HL-60/S4 (cell line): ENCODE results near the gene PADI6.

Source experiments
- in situ Hi-C: fragments of 300-500 bp; cut with MboI; formaldehyde crosslinking; loops from 2 replicates; pipeline ENCODE4 v1.14.3; 2022; ENCODE audit warnings: low sequenced_read_pairs

Gene PADI6

DNA sequence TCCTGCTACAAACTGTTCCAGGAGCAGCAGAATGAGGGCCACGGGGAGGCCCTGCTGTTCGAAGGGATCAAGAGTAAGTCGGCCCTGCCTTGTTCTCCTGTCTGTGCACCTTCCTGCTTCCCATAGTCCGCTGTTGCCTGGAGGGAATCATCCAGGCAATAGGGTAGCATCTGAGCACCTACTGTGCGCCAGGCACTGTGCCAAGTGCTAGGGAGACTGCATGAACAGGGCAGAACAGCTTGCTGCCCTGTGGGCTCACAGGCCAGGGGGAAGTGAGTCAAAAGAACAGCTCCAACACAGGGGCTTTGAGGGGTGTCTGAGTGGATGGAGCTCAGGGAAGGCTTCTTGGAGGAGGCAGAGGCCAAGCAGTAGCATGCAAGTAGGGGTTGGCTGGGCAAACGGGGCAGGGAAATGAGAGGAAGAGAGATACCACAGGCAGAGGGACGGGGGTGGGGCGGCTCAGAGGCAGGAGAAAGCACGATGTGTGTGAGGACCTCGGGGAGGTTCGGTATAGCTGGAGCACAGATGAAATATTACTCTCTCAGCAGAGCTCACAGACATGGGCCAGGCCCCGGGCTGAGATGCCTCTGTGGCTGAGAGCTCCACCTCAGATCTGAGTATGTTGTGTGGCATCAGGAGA is 15.5 kb upstream of the PADI6 start:
- in situ Hi-C loops: no loop called here

DNA sequence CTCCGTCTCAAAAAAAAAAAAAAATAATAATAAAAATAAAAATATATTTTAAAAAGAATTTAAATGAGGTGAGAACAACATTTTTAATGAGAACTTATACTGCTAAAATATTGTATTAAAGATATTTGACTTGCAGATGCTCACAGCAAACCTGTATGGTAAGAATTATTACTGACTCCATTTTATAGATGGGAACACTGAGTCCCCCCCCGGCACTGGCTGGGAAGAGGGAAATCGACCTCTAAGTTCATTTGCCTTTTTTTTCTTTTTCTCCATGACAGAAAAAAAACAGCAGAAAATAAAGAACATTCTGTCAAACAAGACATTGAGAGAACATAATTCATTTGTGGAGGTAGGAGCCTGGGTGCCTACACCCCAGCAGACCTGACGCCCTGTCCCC is 13.4 kb upstream of the PADI6 start:
- in situ Hi-C loops: no loop called here

DNA sequence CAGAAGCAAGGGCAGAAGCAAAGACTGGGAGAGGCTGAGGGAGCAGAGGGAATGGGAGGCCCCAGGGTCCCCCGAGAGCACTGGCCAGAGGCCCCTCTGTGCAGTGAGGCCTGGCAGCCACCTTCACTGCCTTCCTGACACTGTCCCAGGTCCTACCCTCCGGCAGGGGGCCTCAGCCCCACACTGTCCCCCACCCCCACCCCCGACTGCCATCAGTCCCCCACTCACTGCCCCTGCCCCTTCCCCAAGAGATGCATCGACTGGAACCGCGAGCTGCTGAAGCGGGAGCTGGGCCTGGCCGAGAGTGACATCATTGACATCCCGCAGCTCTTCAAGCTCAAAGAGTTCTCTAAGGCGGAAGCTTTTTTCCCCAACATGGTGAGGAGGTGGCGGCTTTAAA is 13.0 kb upstream of the PADI6 start:
- in situ Hi-C loops: no loop called here

DNA sequence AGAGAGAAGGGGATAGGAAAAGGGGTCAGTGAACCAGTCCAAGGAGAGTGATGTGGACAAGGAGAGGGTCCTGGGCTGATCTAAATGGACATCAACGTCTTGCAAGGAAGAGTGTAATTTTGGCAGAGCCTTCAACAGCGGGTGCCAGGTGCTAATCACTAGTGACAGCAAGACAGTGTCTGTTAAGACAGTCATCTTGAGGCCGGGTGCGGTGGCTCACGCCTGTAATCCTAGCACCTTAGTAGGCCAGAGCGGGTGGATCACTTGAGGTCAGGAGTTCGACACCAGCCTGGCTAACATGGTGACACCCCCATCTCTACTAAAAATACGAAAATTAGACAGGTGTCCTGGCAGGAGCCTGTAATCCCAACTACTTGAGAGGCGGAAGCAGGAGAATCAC is 12.2 kb upstream of the PADI6 start:
- in situ Hi-C loops: no loop called here

DNA sequence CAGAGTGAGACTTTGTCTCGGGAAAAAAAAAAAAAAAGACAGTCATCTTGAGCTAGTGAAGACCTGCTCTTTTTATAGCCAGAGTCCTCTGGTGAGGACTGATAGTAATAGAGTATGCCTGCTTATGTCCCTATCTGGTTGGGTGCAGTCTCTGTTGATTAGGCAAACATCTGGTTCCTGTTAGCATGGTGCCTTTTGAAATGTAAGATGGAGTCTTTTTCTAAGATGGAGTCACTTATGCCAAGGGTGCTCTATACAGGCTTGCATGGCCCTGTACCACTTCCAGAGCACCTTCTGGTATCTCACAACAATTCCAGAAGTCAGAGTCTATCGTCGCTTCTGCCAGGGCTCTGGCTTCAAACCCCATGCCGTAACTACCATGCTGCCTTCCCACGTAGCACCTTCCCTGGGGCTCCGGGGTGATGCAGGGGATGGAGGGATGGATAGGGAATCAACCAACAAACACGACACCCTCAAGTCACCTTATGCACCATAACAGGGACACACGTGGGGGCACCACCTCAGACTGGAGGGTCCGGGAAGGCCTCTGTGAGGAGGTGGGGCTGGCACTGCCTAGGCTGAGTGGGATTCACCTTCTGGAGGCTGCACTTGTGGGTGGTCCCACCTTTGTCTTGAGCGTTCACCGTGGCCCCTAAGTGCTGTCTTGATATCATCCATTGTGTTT is 11.6 kb upstream of the PADI6 start:
- in situ Hi-C loops: no loop called here

DNA sequence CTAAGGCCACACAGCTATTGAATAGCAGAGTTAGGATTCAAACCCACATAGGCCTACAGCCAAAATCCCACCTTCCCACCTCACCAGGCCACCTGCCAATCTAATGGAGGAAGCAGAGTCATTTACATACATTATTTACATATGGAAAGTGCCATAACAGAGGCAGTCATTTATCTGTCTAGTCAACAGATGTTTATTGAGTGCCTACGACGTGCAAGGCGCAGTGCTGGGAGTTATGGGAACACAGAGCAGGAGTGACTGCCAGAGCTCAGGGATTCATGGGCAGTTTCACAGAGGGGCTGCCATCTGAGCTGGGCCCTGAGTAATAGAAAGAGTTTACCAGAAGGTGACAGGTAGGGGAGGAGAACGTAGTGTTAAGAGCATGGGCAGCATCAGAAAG is 10.3 kb upstream of the PADI6 start:
- in situ Hi-C loops: no loop called here

DNA sequence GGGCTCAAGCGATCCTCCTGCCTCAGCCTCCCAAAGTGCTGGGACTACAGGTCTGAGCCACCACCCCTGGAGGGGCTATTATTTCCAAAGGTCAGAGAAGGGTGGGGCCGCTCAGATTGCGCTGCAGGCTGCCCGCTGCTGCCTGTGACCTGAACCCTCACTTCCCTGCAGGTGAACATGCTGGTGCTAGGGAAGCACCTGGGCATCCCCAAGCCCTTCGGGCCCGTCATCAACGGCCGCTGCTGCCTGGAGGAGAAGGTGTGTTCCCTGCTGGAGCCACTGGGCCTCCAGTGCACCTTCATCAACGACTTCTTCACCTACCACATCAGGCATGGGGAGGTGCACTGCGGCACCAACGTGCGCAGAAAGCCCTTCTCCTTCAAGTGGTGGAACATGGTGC is 8.6 kb upstream of the PADI6 start:
- in situ Hi-C loops: no loop called here

DNA sequence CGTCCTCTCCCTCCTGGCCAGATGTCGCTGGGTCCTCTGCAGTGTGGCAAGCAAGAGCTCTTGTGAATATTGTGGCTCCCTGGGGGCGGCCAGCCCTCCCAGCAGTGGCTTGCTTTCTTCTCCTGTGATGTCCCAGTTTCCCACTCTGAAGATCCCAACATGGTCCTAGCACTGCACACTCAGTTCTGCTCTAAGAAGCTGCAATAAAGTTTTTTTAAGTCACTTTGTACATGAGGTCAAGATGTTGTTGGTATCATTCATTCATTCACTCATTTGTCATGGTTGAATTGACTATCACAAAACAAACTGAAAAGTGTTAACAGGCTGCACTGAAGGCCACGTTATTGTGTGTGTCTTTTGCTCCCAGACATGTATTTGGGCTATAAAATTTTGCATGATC is 8.2 kb upstream of the PADI6 start:
- in situ Hi-C loops: no loop called here

DNA sequence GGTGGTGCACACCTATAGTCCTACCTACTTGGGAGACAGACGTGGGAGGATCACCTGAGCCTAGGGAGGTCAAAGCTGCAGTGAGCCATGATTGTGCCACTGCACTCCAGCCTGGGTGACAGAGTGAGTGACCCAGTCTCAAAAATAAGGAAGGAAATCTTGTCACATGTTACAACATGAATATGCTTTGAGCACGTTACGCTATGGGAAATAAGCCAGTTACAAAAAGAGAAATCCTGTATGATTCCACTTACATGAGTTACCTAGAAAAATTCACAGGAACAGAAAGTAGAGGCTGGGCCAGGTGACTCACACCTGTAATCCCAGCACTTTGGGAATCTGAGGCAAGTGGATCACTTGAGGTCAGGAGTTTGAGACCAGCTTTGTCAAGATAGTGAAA is 6.7 kb upstream of the PADI6 start:
- in situ Hi-C loops: no loop called here

DNA sequence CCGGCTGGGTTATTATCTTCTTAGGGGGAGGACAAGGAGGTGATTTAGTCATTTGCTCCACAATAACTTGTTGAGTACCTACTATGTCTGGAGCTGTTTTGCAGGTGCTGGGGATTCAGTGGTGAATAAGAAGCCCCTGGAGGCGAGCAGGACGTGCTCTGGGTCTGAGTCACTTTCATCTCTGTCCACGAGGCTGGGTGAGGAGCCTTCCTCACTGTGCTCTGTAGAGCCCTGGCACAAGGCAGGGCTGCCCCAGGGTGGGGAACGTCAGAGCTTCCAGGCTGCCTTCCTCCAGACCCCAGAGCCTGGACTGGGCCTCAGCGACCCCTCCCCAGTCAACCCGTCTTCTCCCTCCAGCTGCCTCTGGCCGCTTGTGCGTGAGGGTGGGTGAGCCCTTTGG is 2.5 kb upstream of the PADI6 start:
- in situ Hi-C loops: no loop called here

DNA sequence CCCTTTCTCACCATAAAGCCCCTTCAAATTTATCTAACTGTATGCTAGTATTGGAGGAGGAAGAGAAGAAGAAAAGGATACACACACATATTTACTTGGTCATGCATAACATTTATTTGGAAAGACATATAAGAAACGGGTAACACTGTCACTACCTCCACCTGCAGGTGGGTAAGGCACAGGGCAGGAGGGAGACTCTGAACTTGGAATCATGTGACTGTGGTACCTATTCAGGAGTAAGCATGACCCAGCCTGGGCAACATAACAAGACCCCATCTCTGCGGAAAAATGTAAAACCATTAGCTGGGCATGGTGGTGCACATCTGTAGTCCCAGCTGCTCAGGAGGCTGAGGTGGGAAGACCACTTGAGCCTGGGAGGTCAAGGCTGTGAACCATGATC is 1.4 kb upstream of the PADI6 start:
- in situ Hi-C loops: no loop called here

DNA sequence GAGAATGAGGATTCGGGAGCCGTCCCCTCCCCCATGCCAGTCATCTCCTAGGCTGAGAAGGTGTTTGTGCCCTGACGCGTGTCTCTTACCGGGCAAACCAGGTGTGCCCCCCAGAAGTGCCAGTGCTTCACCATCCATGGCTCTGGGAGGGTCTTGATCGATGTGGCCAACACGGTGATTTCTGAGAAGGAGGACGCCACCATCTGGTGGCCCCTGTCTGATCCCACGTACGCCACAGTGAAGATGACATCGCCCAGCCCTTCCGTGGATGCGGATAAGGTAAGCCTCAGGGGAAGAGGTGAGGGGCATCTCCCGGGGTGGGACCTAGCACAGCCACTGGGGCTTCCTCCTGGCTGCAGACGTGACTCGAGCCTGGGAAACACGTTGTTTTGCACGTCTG is 959 bp downstream of the PADI6 start:
- in situ Hi-C loops: no loop called here

DNA sequence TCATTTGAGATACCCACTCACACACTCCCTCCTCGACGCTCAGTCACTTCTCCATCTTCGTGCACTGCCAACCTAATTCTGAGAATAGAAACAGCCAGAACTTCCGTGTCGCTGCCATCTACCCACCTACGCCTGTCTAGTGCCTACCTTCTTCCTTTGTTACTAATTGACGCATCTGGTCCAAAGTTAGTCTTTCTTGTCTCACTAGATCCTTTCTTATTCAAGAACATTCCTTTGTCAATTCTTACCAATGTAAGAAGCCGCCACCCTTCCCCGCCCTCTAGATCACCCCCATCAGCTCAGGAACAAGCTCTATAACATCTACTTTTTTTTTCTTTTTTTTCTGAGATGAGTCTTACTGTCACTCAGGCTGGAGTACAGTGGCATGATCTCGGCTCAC is 3.7 kb downstream of the PADI6 start:
- in situ Hi-C loops: no loop called here

DNA sequence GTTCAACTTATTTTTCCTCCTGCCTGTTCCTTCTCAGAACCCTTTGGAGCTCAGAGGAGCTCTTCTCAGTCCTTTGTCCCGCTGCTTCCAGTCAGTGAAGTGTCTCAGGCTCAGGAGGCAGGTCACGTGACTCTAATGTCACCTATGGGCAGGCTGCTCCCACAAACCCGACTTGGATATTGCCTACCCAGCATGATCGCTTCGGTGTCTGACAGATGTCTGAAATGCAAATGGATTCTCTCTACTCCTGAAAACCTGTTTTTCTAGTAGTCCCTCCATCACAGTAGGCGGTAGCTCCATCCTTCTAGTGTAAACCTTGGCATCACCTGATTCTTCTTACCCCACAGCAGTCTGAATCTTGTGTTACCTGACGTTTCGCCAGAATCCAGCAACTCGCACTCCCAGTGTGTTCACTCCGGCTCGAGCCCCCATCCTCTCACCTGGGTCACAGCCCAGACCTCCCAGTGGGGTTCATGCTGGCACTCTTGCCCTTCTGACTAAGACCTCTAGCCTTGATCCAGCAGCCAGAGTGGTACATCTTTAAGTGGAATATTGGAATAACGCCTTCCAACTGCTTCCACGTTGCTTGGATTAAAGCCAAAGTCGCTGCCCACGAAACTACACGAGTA is 5.4 kb downstream of the PADI6 start:
- in situ Hi-C loops: no loop called here

DNA sequence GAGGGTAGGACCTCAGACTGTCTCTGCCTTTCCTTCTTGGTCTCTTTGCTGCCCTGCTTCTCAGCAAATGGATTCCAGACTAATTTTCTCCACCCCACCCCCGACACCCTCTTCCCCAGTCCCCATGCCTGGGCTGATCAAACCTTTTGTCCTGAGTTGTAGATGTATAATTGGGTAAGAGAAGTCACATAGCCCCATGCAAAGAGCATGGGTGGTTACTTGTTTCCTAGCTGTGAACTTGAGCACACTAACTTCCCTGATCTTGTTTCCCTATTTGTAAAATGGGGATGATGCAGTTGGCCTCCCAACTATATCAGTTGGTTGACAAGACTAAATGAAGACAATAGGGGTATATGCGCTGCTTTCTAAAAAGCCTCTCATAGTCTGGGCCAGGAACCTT is 9.2 kb downstream of the PADI6 start:
- in situ Hi-C loops: no loop called here

DNA sequence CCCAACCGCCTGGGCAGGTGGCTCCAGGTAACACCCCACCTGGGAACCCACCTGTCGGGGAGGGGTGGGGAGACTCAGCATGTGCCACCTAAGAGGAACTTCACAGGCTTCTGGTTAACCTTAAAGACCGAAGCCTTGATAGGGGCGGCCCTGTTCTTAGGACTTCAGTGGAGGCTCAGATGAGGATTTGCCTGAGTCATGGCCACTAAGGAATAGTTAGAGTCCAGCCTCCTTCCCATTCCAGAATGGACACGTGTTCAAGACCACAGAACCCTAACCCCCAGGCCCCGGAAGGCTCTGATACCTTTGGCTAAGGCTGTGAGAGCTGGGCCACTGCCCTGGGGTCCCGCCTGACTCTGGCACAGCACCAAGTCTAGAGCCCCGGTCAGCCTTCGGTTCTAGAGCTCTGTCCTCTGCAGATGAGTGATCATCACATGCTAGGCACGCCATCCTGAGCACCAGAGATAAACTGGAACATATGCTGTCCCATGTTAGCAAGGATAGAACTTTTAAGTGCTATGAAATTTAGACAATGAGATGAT is 20.3 kb downstream of the PADI6 start:
- in situ Hi-C loops: no loop called here

DNA sequence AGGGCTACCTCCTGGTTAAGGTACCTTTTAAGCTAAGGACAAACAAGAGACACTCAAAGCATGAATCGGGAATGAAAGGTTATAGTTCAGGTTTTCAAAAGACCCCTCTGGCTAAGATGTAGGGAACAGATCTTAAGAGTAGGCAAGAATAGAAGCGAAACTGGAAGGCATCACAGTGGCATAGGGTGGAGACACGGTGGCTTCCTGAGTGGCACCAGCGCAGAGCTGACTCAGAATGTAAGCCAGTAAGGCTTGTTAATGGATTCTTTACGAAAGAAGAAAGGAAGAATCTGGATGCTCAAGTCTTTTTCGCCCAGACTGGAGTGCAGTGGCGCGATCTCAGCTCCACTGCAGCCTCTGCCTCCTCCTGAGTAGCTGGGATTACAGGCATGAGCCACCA is 21.2 kb downstream of the PADI6 start:
- in situ Hi-C loops: no loop called here

DNA sequence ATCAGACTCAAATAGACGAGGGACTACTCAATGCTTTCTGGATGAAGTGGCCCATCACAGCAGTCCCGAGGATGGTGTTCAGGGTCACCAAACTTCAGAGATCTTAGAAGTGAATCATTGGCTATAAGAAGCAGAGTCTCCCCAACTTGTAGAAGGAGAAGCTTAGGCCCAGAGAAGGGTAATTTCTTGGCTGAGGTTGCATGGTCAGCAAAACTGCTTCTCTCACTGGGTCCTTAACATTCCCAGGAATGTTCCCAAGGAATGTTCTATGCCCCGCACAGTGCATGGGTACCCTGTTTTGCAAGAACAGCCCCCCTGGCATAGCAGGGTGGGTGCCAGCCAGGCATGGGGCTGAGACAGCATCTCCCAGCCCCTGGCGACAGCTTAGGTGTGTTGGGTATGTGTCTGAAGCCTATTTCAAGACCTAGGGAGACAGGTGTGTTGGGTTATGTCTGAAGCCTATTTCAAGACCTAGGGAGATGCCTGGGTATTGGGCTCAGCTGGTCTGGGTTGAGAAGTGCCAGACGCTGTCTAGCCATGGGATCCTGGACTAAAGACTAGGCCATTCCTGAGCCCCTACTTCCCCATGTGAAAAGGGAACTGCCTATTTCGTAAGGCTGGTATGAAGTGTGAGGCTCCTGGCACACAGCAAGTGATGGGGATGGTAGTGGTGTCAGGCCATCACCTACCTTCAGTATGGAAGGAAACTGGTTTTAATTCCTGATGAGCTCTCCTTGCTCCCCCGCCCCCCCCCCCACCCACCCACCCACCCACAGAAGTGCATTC is 26.1 kb downstream of the PADI6 start:
- in situ Hi-C loops: no loop called here

DNA sequence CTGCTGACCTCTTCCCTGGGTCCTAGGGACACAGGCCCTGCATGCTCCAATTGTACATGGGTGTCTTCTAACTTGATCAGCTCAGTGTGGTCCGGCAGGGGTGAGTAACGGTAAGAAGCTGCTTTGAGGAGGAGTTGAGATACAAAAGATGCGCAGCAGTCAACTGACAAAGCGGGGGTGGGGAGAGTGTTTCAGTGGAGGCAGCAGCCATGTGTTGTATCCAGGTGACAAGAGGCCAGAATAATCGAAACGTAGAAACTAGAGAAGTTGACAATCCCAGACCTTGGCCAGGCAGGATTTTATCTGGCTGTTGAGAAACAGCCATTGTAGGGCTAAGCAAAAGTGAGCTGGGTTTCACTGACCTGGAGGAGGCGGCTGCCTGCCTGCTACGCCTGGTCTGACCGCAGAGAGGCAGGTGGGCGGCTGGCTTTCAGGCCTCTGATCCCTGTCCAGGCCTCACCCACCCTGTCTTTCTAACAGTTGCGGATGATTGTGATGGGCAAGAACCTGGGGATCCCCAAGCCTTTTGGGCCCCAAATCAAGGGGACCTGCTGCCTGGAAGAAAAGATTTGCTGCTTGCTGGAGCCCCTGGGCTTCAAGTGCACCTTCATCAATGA is 28.8 kb downstream of the PADI6 start:
- in situ Hi-C loops: no loop called here

DNA sequence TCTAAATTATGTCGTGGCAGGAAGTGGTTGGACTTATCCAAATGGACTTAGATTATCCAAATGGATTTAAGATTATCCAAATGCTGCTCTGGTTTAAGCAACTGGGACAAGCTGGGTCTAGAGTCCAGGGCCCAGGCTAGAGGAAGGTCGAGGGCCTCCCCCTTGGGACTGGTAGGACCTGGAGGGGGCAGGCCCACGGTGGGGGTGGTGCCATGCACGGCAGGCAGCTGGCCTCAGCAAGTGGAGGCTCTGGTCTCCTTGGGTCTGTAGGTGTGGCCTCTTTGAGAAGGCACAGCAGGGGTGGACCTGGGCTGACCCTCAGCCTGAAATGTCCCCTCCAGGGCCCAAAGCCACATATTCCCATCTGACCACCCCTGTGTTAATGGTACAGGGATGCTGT is 29.8 kb downstream of the PADI6 start:
- in situ Hi-C loops: no loop called here

DNA sequence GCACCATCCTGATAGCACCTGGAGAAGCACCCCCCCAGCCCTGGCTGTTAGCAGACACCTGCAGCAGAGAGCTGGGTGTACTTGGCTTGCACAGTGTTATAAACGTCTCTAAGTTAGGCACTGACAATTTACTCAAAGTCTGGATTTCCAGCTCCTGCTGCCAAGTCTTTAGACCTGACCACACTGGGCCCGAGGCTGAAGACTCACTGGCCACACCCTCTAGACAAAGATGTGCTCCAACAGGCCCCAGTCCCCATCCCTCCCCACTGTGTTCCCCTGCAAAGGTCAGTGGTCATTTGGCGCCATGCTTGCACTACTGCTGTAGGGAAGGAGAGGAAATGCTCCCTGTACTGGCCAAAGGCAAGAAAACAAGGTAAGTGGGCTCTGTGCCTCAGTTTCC is 31.1 kb downstream of the PADI6 start:
- in situ Hi-C loops: no loop called here
